Measurements from ENCODE around the gene KCNJ1. TPM values are rescaled to one million over a fixed set of nuclear protein-coding genes. Genes with fewer than 3 reads are reported as not detected.

KCNJ1 gene
- total and polyA plus RNA-seq, 9 of the 15 experiments (the other 6 are each of a cell fraction or from before 2014, with no cell fraction given): not detected

GRCh38 chr11:128837627-128838026, 29.5 kb downstream of the KCNJ1 start:
- POLR2A ChIA-PET: no interaction called here
- Histone ChIP-seq H2AFZ (ENCODE audit: low read depth, low read length) (no peak overlapping the region), H3K27ac (ENCODE audit: extremely low read depth, low read depth, low read length) (no peak overlapping the region), H3K4me1 (replicated peaks in 1 of 2; ENCODE audit: control insufficient read depth in 2 of 2, insufficient read depth in 2 of 2, low read length in 2 of 2) (no peaks in the 10 kb centered on the region), H4K20me1 (replicated peaks; ENCODE audit: control insufficient read depth, insufficient read depth, low read length) (no peaks in the 10 kb centered on the region), H3K4me2 (ENCODE audit: insufficient read depth, low read length) (no peak overlapping the region), H3K4me3 (no peak overlapping the region), H3K9me1 (ENCODE audit: control insufficient read depth, insufficient read depth, low read length) (no peaks in the 10 kb centered on the region), H3K9ac (ENCODE audit: insufficient read depth in 1 of 2, low read depth in 2 of 2, low read length in 2 of 2) (no peak overlapping the region), H3K27me3 (ENCODE audit: control insufficient read depth in 2 of 2, insufficient read depth in 2 of 2, low read length in 2 of 2) (no peaks in the 10 kb centered on the region), H3K36me3 (ENCODE audit: control insufficient read depth, insufficient read depth, low read length) (no peaks in the 10 kb centered on the region), H3K9me3 (replicated peaks; ENCODE audit: control insufficient read depth, insufficient read depth, low read depth, low read length) (no peaks in the 10 kb centered on the region), H3K79me2 (ENCODE audit: control insufficient read depth, insufficient read depth, low read length) (no peaks in the 10 kb centered on the region)
- in situ Hi-C loops (cut with MboI) (loop anchor here (10.0 to 25.0 kb wide), 2 partner anchors 663 to 800 kb away; no protein-coding TSS in a partner anchor), intact Hi-C loops (cut with micrococcal nuclease) (no loop called here)
- FAIRE-seq (no peak), ATAC-seq (no peak), DNase-seq (ENCODE audit: extremely low read depth in 1 of 4, low spot score in 3 of 4) (no peak)
- CTCF ChIA-PET (ENCODE audit: low intra/inter-chr PET ratio): no interaction called here
- no TSS peak for BruUV-seq (replicated peaks)
- WGBS (ENCODE audit: insufficient coverage, low coverage, missing lambda C conversion rate): 0% methylated on average over 4 of the region's 4 CpGs
- TF ChIP-seq RFX1 (IDR thresholded peaks at IDR 0.05) (no peak), SNAPC5 (CRISPR knock-in tag; IDR thresholded peaks at IDR 0.05) (no peak), GABPA (tag; conservative IDR thresholded peaks at IDR 0.05; ENCODE audit: low read depth) (peak; percentile 47; the same call in 1 of the 2 replicates), ZNF512 (tag; IDR thresholded peaks at IDR 0.05) (no peak)
